Measurements from ENCODE around the gene WFDC8. TPM values are rescaled to one million over a fixed set of nuclear protein-coding genes. Genes with fewer than 3 reads are reported as not detected.

The WFDC8 gene
- total and polyA plus RNA-seq, 2 donors (not counting 3 experiments of a cell fraction or from before 2014, with no cell fraction given): not detected

- dilution Hi-C loops (cut with MboI; ENCODE audit: extremely low pct_ligation_motif_present, low sequenced_read_pairs): no loop called here
- no TSS peak for BruUV-seq (replicated peaks)
- no peaks in the 10 kb centered on the region for H4K20me1 ChIP-seq (replicated peaks; ENCODE audit: control insufficient read depth, extremely low read depth, insufficient read depth, low read length)
- H3K27ac ChIP-seq (ENCODE audit: insufficient read depth, low read depth, low read length): no peak overlapping the region
- FAIRE-seq (no peak), DNase-seq (ENCODE audit: low read depth, low spot score) (no peak)
- CTCF ChIA-PET: no interaction called here
- intact Hi-C loops (cut with micrococcal nuclease): no loop called here
- H3K27me3 ChIP-seq (ENCODE audit: control insufficient read depth in 2 of 2, insufficient read depth in 2 of 2, low read length in 2 of 2): peaks cover 0 to 8% of the 10 kb centered on the region in 2 experiments
- H3K9ac ChIP-seq (replicated peaks; ENCODE audit: extremely low read depth, insufficient read depth, low read length): no peak overlapping the region
- H3K9me3 ChIP-seq (replicated peaks; ENCODE audit: control insufficient read depth, insufficient read depth, low read length): no peaks in the 10 kb centered on the region
- H3K79me2 ChIP-seq (ENCODE audit: control insufficient read depth, insufficient read depth, low read length): no peaks in the 10 kb centered on the region
- no peak for TF ChIP-seq FOS (IDR thresholded peaks at IDR 0.05; ENCODE audit: borderline replicate concordance, insufficient read depth, low read length)
- no peak overlapping the region for H3K4me3 ChIP-seq (replicated peaks in 1 of 3; ENCODE audit: insufficient read depth in 1 of 3, low read depth in 1 of 3, low read length in 3 of 3)
- POLR2A ChIA-PET: no interaction called here
- H2AFZ ChIP-seq (ENCODE audit: low read depth, low read length): no peak overlapping the region
- H3K9me1 ChIP-seq (replicated peaks; ENCODE audit: control insufficient read depth, extremely low read depth, insufficient read depth, low read length): no peaks in the 10 kb centered on the region
- H3K36me3 ChIP-seq (ENCODE audit: control insufficient read depth in 2 of 2, extremely low read depth in 1 of 2, insufficient read depth in 2 of 2, low read length in 2 of 2): no peaks in the 10 kb centered on the region
- H3K4me1 ChIP-seq (ENCODE audit: control insufficient read depth, extremely low read depth, insufficient read depth, low read length): no peaks in the 10 kb centered on the region
- no peak overlapping the region for H3K4me2 ChIP-seq (ENCODE audit: insufficient read depth, low read length)
These were observed 853 bp downstream of the WFDC8 start for GRCh38 chr20:45578231-45578630.

- Histone ChIP-seq H3K36me3 (ENCODE audit: control insufficient read depth in 2 of 2, extremely low read depth in 1 of 2, insufficient read depth in 2 of 2, low read length in 2 of 2) (no peaks in the 10 kb centered on the region), H3K4me2 (ENCODE audit: insufficient read depth, low read length) (no peak overlapping the region), H3K4me1 (ENCODE audit: control insufficient read depth, extremely low read depth, insufficient read depth, low read length) (no peaks in the 10 kb centered on the region), H3K27me3 (ENCODE audit: control insufficient read depth in 2 of 2, insufficient read depth in 2 of 2, low read length in 2 of 2) (peaks cover 0 to 7% of the 10 kb centered on the region in 2 experiments), H3K9me1 (replicated peaks; ENCODE audit: control insufficient read depth, extremely low read depth, insufficient read depth, low read length) (no peaks in the 10 kb centered on the region), H2AFZ (ENCODE audit: low read depth, low read length) (no peak overlapping the region), H3K27ac (ENCODE audit: insufficient read depth, low read depth, low read length) (no peak overlapping the region), H3K79me2 (ENCODE audit: control insufficient read depth, insufficient read depth, low read length) (no peaks in the 10 kb centered on the region), H3K4me3 (replicated peaks in 1 of 3; ENCODE audit: insufficient read depth in 1 of 3, low read depth in 1 of 3, low read length in 3 of 3) (no peak overlapping the region), H3K9ac (replicated peaks; ENCODE audit: extremely low read depth, insufficient read depth, low read length) (no peak overlapping the region), H4K20me1 (replicated peaks; ENCODE audit: control insufficient read depth, extremely low read depth, insufficient read depth, low read length) (no peaks in the 10 kb centered on the region), H3K9me3 (replicated peaks; ENCODE audit: control insufficient read depth, insufficient read depth, low read length) (no peaks in the 10 kb centered on the region)
- POLR2A ChIA-PET: no interaction called here
- TF ChIP-seq MAX (IDR thresholded peaks at IDR 0.05; ENCODE audit: insufficient read depth, insufficient read length) (no peak), GATA2 (IDR thresholded peaks at IDR 0.05; ENCODE audit: insufficient read depth, insufficient read length, low read depth, low read length) (no peak), POLR2AphosphoS5 (IDR thresholded peaks at IDR 0.05; ENCODE audit: insufficient read depth, low read depth, low read length) (no peak), CTCF (IDR thresholded peaks at IDR 0.05; ENCODE audit: extremely low read depth in 1 of 2, insufficient read depth in 1 of 2, low read depth in 1 of 2, low read length in 2 of 2) (no peak), EZH2 (IDR thresholded peaks at IDR 0.05; ENCODE audit: borderline replicate concordance, low read depth, low read length, severe bottlenecking) (no peak), FOS (IDR thresholded peaks at IDR 0.05; ENCODE audit: borderline replicate concordance, insufficient read depth, low read length) (no peak), POLR2A (IDR thresholded peaks at IDR 0.05; ENCODE audit: low read depth, low read length) (no peak), MYC (IDR thresholded peaks at IDR 0.05; ENCODE audit: low read depth, low read length) (no peak), JUN (IDR thresholded peaks at IDR 0.05; ENCODE audit: borderline replicate concordance, insufficient read depth, insufficient read length, low read depth) (no peak)
- DNase-seq (ENCODE audit: low read depth, low spot score) (no peak), FAIRE-seq (no peak)
- BruUV-seq (replicated peaks): no TSS peak
- dilution Hi-C loops (cut with MboI; ENCODE audit: extremely low pct_ligation_motif_present, low sequenced_read_pairs): no loop called here
- CTCF ChIA-PET: interaction anchor here (1.1 kb wide), 1 partner anchor 53 kb away, joined by 3 read pairs; the partner anchor contains the start of gene WFDC10A
- intact Hi-C loops (cut with micrococcal nuclease): no loop called here
These were observed 2.1 kb downstream of the WFDC8 start for GRCh38 chr20:45576995-45577394.

Measured in endothelial cell of umbilical vein (primary cell).